ENCODE measurements around the gene RGS6. TPM values are rescaled to one million over a fixed set of nuclear protein-coding genes. Genes with fewer than 3 reads are reported as not detected.

The RGS6 gene
- total RNA-seq, 1 experiment from 2014 or later: 0.14 TPM

GRCh38 chr14:72402377-72402772 lies 470.1 kb downstream of the RGS6 start:
- no peak for DNase-seq (ENCODE audit: low spot score)

- DNase-seq (ENCODE audit: low spot score): no peak
Measured at GRCh38 chr14:72404106-72404774, 472.0 kb downstream of the RGS6 start.

- no peak for DNase-seq (ENCODE audit: low spot score)
Measured at GRCh38 chr14:72404998-72405397, 472.8 kb downstream of the RGS6 start.

GRCh38 chr14:72408020-72408419 lies 475.8 kb downstream of the RGS6 start:
- DNase-seq (ENCODE audit: low spot score): no peak

GRCh38 chr14:72409047-72409446 lies 476.8 kb downstream of the RGS6 start:
- no peak for DNase-seq (ENCODE audit: low spot score)

GRCh38 chr14:72416081-72416849 lies 484.0 kb downstream of the RGS6 start:
- no peak for DNase-seq (ENCODE audit: low spot score)

DNA sequence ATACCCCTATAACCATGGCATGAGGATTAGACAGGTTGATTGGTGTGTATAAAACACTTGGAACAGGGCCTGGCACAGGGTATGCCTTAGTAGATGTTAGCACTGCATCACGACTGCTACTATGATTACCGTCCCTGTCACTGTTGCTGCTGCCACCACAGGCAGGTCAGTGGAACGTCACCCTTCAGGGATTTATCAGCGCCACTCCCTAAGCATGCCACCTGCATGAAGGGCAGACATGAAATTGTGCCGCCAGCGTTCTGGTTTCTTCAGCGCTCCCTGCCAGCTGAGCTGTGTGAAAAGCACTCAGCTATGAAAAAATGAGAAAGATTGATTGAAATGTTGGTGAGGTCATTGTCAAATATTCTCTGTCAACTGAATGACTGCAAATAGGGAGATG lies 484.7 kb downstream of the RGS6 start:
- no peak for DNase-seq (ENCODE audit: low spot score)

- DNase-seq (ENCODE audit: low spot score): no peak
Measured at GRCh38 chr14:72418806-72419205, 486.6 kb downstream of the RGS6 start.

DNA sequence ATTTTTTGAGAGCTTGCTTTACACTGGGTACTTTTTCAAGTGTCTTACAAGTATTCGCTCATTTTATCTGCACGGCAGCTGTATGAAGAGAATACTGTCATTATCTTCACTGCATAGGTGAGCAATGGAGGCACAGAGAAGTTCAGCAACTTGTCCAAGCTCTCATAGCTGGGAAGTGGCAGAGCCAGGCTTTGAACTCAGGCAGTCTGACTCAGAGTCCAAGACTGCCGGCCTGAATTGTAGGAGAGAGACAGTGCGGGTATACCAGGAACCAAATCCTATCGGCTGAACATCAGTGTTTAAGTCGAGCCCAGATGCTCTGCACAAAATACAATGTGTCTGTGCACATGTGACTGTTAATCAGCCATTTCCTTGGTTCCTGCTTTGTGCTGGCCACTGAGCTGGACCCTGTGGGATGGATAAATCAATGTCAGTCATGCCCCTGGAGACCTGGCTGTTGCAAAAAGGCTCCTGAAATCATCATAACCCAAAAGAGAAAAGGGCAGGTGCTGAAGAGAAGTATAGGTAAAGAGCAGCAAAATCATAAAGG lies 487.1 kb downstream of the RGS6 start:
- DNase-seq (ENCODE audit: low spot score): no peak

- peak; percentile 64 for DNase-seq (ENCODE audit: low spot score)
Measured at GRCh38 chr14:72420749-72421474, 488.7 kb downstream of the RGS6 start.

DNA sequence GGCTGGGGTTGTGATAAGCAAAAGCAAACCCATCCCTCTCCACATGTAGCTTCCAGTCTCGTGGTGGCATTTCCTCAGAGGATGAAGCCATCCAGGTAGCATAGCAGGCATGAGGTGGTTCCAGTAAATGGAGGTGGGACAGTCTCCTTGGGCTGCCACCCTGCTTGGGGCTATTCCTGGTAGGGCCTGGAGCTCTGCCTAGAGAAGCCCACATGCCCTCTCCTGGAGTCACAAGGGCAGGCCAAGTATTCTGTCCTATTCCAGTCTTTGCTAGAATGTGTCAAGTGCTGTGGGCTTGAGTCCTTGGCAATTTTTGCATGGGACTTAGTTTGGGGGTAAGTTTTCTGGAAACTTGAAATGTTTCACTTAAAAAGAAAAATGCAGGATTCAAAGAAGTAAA lies 491.7 kb downstream of the RGS6 start:
- DNase-seq (ENCODE audit: low spot score): no peak

- no peak for DNase-seq (ENCODE audit: low spot score)
Measured at GRCh38 chr14:72430457-72430856, 498.2 kb downstream of the RGS6 start.

DNA sequence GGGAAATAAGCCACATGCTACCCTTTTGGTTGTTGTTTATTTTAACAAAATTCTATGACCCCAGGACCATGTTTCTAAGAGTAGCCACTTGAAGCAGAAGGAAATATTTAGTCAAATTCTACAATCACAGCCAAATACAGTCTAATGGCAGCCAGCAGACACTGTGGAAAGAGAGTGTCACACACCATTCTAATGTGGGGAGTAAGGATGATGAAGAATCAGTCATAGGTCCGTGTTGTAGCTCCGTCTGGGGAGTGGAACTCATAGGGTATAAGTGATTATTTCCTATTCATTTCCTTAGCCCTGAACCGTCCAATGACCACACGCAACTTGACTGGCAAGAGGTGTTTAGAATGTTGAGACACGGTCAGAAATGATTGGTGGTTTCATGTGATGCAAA lies 500.5 kb downstream of the RGS6 start:
- DNase-seq (ENCODE audit: low spot score): no peak

DNA sequence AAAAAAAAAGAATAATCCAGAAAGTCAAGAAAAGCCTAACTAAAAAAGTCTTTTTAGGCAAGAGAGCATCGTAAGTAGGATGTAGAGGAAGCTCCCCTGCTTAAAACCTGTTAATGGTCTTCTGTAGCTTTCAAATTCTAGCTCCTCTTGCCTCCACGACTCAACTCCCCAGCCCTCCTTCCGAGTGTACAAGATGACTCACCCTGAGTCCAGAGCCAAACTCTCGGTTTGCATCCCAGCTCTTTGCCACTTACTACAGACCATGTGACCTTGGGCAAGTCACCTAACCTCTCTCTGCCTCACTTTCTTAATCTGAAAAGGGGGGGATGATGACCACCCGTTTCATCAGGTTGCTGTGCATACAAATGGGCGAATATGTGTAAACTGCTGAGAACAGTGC lies 501.3 kb downstream of the RGS6 start:
- DNase-seq (ENCODE audit: low spot score): peak; percentile 31

GRCh38 chr14:72434856-72435255 lies 502.6 kb downstream of the RGS6 start:
- no peak for DNase-seq (ENCODE audit: low spot score)

GRCh38 chr14:72439707-72440106 lies 507.5 kb downstream of the RGS6 start:
- DNase-seq (ENCODE audit: low spot score): no peak

GRCh38 chr14:72443256-72443655 lies 511.0 kb downstream of the RGS6 start:
- no peak for DNase-seq (ENCODE audit: low spot score)

DNA sequence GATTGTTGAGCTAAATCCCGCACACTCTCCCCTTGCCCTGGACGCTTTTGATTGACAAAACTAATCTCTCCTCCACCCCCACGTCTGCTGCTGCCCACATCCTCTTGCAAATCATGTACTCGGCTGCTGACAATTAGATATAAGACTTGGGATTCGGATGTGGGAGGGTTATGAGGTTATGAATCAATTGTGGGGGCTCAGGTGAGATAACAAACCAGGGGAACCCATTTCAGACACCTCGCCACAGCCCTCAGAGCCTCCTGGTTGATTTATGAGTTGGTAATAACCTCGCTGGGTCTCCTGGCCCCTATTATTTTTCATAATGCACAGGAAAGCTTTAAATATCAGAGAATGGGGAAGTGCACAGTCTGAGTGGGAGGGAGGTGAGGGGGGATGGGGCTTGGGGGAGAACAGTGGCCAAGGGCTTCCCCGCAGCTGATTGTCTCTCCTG lies 511.8 kb downstream of the RGS6 start:
- DNase-seq (ENCODE audit: low spot score): no peak

DNA sequence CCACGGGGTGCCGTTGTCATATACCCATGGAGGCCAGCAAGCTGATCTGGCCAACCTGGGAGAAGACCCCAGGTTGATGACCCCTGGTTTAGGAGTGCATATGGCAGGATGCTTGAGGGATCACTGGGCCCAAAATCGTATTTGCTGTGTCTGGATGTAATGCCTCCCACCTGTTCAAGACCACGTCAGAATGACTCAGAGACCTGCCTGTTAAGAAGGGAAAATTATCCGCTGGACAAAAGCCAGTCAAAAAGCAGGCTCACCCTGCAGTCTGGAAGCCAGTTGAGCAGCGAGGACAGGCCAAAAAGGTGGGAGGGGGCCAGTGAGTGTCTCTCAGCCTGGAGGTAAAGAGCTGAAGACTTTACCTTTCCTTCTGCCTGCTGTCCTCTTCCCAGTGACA lies 512.5 kb downstream of the RGS6 start:
- DNase-seq (ENCODE audit: low spot score): peak; percentile 30

GRCh38 chr14:72448212-72448611 lies 516.0 kb downstream of the RGS6 start:
- no peak for DNase-seq (ENCODE audit: low spot score)

DNA sequence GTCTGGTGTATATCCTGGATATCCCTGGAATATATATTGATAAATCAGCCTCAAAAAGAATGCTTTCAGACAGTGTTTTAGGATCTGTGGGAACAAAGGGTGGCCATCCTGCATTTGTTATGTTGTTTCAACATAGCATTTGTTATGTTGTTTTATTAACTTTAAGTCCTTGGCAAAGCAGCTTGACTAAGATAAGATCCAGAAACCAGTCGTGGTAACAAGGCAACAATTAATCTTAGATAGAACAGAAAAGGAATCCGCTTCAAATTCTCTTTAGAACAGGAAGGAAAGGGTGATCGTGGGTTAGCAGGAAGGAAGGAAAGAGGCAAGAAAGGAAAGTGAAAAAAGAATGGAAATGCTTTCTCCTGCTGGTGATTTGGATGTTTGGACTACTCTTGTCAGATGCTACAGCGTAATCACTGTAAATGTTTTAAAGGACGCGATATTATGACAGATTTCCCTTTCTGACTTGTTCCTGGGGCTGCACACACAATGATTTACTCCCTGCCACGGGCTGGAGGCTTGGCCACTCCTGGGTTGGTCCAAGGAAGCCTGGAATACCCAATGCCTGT lies 518.3 kb downstream of the RGS6 start:
- DNase-seq (ENCODE audit: low spot score): no peak
